Ecto neural progenitor cell (in vitro differentiated cells): Measurements from ENCODE around the gene AP1B1.

ENCODE experiments used
- DNase-seq: peaks from one replicate; pipeline ENCODE4 v3.0.0-alpha.2; 2018; ENCODE audit warnings: low spot score

The AP1B1 gene

GRCh38 chr22:29299136-29299900 lies 89.1 kb downstream of the AP1B1 start:
- no peak for DNase-seq

DNA sequence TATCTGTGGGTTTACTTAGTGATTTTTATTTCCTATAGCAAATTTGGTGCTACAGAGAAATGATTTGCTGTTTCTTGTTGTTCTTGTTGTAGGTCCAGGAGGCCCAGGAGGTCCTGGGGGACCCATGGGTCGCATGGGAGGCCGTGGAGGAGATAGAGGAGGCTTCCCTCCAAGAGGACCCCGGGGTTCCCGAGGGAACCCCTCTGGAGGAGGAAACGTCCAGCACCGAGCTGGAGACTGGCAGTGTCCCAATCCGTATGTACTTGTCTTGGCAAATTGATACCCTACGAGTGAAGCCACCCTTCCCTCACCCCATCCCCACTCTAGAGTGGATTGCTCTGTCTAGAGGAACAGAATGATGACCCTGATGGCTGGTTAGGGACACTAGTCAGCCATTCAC lies 89.7 kb downstream of the AP1B1 start:
- DNase-seq: no peak

GRCh38 chr22:29292379-29292778 lies 96.0 kb downstream of the AP1B1 start:
- DNase-seq: no peak

DNA sequence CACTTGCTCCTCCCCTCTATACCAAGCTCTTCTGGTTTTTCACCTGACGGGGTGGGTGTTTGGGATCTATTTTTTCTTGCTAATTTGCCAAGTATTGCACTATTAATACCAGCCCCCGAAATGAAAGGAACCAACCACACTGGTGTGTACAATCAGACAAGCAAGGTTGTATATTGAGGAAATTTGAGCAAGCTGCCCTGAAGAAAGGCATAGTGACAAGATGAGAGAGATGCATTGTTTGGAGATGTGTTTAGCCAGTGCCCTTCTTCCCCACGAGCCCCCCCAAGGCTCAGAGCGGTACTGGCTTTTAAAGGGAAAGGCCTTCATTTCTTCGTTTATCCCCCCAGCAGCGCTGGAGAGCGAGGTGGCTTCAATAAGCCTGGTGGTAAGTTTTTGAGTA lies 97.2 kb downstream of the AP1B1 start:
- DNase-seq: no peak

- DNase-seq: no peak
Measured at GRCh38 chr22:29290061-29290460, 98.3 kb downstream of the AP1B1 start.

DNA sequence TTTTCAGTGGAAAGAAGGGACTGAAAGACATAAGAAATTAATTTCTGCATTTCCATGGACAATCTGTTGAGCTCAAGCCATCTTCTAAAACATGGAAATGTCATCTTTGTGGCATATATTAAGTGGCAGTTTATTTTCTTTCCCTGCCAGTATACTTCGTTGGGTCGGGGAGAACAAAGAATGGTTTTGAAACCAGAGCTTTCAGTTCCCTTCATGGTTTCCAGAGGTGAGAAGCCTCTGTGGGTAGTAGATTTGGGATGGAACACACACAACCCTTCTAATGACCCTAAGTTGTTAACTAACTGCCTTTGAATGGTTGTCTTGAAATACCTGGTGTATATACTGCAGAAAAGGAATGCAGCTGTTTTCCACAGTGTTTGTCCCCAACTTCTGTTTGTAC lies 99.5 kb downstream of the AP1B1 start:
- no peak for DNase-seq

- DNase-seq: no peak
Measured at GRCh38 chr22:29284196-29284595, 104.2 kb downstream of the AP1B1 start.

- no peak for DNase-seq
Measured at GRCh38 chr22:29277927-29278326, 110.4 kb downstream of the AP1B1 start.
